ENCODE measurements around the gene UBE2E2.

Gene UBE2E2

GRCh38 chr3:23487015-23487414, 283.9 kb downstream of the UBE2E2 start:
- no peak for DNase-seq

GRCh38 chr3:23488618-23489017, 285.5 kb downstream of the UBE2E2 start:
- DNase-seq, result no peak

GRCh38 chr3:23489300-23490158, 286.4 kb downstream of the UBE2E2 start:
- DNase-seq, result no peak

GRCh38 chr3:23490459-23490858, 287.3 kb downstream of the UBE2E2 start:
- no peak for DNase-seq

- DNase-seq, result no peak
Observed at GRCh38 chr3:23492057-23492456, 288.9 kb downstream of the UBE2E2 start.

GRCh38 chr3:23493889-23494288, 290.8 kb downstream of the UBE2E2 start:
- no peak for DNase-seq

- DNase-seq, result no peak
Observed at GRCh38 chr3:23494967-23495366, 291.8 kb downstream of the UBE2E2 start.

- no peak for DNase-seq
Observed at GRCh38 chr3:23495507-23495906, 292.4 kb downstream of the UBE2E2 start.

- DNase-seq, result no peak
Observed at GRCh38 chr3:23496165-23496564, 293.0 kb downstream of the UBE2E2 start.

GRCh38 chr3:23497156-23497555, 294.0 kb downstream of the UBE2E2 start:
- DNase-seq, result no peak

GRCh38 chr3:23501201-23501802, 298.2 kb downstream of the UBE2E2 start:
- DNase-seq, result no peak

- no peak for DNase-seq
Observed at GRCh38 chr3:23508464-23508863, 305.3 kb downstream of the UBE2E2 start.

- no peak for DNase-seq
Observed at GRCh38 chr3:23518441-23518840, 315.3 kb downstream of the UBE2E2 start.

GRCh38 chr3:23519314-23520208, 316.4 kb downstream of the UBE2E2 start:
- no peak for DNase-seq

GRCh38 chr3:23527326-23527725, 324.2 kb downstream of the UBE2E2 start:
- no peak for DNase-seq

- no peak for DNase-seq
Observed at GRCh38 chr3:23533596-23533995, 330.5 kb downstream of the UBE2E2 start.

- DNase-seq, result no peak
Observed at GRCh38 chr3:23533996-23534395, 330.9 kb downstream of the UBE2E2 start.

GRCh38 chr3:23537101-23537551, 334.0 kb downstream of the UBE2E2 start:
- DNase-seq, result no peak

- DNase-seq, result no peak
Observed at GRCh38 chr3:23539185-23539584, 336.1 kb downstream of the UBE2E2 start.

- no peak for DNase-seq
Observed at GRCh38 chr3:23540600-23540999, 337.5 kb downstream of the UBE2E2 start.

GRCh38 chr3:23542079-23542478, 339.0 kb downstream of the UBE2E2 start:
- DNase-seq, result no peak

GRCh38 chr3:23546181-23546580, 343.1 kb downstream of the UBE2E2 start:
- DNase-seq, result no peak

GRCh38 chr3:23547905-23548650, 345.0 kb downstream of the UBE2E2 start:
- no peak for DNase-seq
